GM18520 (cell line): ENCODE measurements around the gene ABHD15.

Source experiments
- ATAC-seq: cut with Tn5 transposase; IDR thresholded peaks from one replicate; pipeline ENCODE4 v1.9.1; 2021; ENCODE audit not compliant: unreplicated experiment

The ABHD15 gene

DNA sequence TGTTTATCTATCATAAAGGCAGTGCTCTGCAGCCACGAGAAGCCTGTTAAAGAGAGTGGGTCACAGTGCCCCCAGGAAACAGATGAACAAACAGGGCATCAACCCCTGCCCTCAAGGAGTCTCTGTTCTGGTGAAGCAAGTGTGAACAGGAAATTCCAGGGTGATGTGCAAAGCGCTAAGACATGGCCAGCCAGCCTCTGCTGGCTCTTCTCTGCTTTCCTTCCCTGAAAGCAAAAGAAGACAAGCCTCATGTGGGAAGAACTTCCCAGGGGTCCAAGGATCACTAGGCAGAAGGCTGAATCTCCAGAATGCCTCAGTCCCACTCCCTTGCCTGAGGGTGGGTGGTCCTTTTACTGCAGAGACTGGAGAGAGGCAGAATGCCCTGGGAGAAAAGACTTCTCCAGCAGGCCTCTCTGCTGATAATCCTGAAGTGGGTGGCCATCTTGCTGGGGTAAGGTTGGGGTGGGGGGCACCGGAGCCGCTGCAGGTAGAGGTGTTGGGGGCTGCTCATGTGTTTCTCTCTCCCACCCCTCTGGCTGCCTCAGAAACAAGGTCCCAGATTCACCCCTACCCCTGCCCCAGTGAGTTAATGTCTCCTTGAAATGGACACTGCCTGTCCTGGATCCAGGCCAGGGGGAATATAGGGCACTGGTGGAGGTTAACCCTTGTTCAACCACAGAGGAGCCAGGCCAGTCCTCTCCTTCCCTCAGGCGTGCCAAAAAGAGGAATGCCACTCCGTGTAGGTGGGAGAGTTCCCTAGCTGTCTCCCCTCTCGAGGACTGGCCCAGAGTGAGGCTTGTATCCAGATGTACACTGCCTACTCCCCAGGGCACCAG is 28.5 kb upstream of the ABHD15 start:
- ATAC-seq: no peak

GRCh38 chr17:29594519-29595090 is 27.8 kb upstream of the ABHD15 start:
- no peak for ATAC-seq

DNA sequence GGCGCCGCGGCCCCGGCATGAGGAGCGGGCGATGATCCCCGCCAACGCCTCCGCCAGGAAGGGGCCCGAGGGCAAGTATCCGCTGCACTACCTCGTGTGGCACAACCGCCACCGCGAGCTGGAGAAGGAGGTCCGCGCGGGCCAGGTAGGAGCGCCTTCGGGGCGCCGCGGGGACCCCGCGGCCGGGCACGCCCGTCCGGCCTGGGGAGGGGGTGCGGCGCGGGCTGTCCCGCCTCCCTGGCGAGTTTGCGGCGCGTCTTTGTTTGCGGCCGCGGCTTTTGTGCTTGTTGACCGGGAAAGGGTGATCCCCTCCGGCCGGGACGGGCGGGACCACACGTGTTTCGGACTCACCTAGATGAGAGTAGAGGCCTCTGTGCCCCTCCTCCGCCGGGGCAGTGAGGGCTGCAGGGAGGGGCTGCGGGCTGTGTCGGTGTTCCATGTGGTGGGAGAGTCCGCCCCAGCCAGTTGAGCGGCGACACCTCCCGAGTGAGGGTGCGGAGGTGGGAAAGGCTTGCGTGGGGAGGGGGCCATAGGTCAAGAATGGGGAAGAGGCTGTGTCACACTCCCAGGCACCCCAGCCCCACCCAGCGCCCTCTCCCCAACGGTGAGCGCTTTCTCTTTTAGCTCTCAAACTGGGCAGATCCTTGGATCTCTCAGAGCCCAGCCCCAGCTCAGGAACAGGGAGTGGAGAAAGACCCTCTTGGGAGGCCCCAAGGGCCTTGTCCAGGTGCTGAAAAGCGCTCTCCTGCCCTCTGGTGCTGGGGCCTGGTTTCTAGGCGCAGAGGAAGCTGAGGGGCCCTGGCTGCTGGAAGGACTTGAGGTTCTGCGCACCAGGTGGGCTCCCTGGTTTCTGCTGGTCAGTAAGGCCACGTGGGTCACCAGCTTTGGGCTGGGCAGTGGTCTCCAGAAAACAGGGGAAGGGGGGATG is 27.0 kb upstream of the ABHD15 start:
- no peak for ATAC-seq

GRCh38 chr17:29592850-29593551 is 26.2 kb upstream of the ABHD15 start, which contains the start of gene ANKRD13B:
ANKRD13B (plus strand) TSS chr17:29593132; CDS start chr17:29593622, 490 bp downstream.
- ATAC-seq: no peak

DNA sequence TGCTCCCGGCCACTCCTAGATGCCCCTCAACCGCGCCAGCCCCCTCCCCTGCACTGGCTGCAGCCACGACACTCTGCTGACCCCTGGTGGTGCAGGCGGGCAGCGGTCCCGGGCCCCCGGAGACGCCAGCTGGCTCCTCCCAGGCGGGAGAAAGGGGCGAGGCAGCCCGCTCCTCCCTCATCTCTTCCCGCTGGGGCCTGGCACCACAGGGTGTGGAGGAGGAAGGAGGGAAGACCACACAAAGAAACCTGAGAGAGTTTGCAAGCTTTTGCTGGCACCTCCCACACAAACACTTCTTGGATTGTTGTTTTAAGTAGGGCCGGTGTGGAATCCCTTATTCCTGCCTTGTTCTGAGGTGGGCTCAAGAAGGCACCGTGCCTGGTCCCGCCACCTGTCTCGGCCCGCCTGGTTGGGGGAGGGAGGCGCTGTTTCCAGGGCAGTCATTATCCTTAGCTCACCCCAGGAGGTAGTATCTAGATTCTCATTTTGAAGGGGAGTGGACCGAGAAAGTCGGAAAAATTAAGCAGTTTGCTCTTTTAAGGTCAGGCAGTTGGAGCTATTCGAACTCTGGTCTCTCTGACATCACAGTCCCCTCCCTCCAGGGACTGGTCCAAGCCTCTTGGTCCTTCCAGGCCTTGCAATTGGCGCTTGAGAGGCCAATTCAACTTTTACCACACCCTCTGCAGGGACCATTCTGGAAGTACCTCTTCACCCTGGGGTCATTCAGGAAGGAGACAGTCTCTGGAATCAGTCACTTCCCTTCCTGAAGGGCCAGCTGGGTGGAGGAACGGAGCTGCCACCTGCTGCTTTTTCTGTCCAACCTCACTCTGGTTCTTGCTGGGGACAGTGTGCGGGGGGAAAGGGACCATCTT is 25.1 kb upstream of the ABHD15 start:
- no peak for ATAC-seq

DNA sequence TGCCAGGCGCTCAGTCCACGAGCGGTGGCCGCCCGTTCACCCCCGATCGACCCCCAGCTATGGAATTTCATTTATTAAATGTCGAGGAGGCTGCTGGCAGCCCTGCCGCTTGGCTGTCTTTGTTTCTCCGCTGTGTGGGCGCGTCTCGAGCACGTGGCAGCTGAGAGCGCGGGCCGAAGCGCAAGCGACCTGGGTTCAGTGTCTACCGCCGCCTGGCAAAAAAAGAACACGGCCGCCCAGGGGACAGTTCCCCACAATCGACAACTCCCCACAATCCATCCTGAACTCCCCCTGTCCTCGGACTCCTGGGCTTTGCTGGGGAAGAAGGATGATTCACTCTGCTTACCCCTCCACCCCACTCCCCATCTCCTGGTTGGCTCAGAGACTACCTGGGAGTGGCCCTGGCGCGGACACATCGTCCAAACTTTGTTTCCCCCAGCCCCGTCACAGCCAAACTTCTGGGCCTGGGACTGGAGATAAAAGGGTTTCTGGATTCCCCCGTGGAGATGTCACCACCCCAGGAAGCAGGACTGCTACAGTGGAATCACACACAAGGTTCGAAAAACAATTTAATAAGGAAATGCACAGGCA is 24.4 kb upstream of the ABHD15 start:
- ATAC-seq: no peak

DNA sequence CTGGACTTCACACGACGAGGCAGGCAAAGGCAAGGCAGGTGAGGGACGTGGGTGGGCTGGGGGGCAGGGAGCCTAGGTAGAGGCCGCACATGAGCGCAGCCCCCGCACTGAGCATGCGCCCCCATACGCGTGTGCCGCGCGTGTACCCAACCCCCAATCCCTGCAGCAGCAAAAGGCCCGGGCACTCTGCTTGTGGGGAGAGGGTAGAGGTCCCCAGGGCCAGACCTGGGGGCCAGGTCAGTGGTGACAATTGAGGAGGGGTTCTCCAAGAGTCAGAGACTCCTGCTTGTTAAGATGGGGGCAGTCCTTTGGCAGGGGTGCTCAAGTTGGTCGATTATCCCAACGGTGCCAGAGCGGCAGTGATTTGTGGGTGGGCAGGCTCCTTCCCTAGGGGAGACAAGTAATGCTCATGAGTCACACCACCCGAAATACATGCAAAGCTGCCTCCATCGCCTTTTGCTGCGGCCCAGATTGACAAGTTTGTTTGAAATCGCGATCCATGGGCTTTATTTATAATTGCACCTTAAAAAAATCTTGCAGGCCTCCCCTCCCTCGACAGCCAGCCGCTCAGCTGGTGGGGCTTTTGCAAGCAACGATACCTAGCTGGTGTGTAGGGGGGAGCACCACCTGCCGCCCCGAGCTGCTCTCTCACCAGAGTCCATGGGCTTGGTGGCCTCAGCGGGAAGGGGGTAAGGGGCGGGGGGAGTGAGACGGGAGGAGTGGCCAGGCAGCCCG is 23.7 kb upstream of the ABHD15 start:
- ATAC-seq: no peak

DNA sequence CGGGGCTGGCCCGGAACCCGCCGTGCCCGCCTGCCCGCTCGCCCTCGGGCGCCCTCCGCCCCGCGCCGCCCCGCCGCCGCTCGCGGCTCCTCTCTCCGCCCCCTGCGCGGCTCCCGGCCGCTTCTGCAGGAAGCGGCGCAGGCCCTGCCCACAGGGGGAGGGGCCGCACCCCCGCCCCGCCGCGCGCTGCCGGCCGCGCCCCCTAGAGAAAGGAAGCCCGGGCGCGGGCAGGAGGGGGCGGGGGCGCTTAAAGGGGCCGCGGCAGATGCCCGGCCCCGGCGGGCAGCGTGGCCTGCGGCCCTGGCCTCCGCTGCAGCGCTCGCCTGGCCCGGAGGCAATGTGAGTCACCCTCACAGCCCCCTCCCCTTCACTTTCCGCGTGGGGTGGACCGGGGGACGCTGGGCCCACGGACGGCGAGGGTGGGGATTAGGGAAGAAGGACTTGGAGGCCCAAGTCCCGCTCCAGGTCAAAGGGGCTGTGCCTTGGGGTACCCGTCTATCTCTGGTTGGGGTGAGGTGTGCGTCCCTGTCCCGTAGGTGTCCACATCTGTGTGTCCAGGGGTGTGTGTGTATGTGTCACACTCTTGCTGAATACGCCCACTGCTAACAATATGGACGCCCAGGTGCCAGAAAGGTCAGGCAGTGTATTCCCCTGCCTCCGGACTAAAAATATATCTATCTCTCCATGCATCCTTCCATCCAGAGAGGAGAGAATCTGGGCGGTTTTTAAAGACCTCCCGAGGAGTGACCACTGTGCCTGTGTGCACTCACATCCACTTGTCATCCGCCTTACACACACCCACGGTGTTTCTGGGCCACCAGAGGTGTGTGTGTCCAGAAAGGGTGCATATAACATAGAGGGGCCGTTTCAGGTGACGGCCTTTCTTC is 22.9 kb upstream of the ABHD15 start, which contains the start of gene GIT1:
TSS of gene GIT1 (minus strand) at position 125 of the 887 bp plus-strand sequence. CDS start 270 bp downstream, outside the sequence.
- peak; percentile 52 for ATAC-seq

DNA sequence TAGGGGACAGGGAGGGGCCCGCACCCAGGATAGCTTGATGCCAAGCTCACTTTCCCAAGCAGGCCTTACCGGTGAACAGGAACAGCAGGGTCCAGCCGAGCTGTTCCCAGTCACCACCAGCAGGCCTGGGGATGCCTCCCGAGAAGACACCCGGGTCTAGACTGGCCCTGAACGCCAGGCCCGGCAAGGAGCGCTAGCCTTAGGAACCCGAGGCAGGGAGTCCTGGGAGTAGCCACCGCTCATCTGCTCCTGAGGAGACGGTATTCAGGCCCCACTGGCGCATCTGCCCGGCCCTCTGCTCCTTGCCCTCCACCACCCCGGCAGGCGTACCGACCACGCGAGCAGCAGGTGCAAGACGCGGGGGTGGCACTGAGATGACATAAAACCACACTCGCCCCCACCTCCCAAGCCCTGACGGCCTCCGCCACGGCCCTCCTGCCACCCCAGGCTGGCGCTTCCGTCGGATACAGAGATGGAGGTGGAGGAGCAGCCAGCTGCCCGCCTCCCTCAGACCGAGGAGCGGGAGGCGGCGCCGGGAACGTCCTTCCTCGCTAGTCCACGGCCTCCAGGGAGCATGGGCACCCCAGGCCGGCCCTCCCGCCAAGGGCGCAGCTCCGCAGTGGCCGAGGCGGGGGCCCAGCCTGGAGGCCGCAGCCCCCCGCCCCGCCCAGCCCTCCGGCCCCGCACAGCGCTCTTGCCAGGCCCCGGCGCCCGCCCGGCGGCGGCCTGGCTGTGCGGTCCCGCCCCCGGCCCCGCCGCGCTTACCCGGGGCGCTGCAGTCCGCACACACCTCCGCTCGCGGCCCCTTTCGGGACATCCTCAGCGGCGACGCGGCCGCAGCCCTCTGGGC is 21.9 kb upstream of the ABHD15 start:
- ATAC-seq: peak; percentile 12

DNA sequence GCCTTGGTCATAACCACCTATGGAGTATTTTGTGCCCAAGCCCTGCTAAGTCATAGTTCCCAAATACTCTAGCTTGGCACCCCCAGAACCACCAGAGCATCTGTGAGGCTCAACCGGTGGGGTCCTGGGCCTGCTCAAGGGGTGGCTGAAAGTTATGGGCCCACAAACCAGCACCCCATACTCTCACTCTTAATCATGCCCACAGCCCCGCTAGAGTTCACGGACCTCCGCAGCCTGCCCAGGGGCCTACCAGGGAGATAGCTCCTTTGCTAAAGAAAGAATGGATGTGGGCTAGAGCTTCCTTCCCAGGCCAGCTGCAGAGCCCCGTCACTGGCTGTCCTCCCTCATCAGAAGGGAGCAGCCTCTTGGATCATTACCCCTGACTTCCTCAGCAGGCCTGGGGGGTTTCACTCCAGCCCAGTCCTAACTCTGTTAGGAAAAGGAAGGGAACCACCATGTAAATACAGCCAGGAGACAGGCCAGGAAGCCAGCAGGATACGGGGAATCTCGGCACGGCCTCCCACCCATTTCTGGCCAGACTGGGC is 21.3 kb upstream of the ABHD15 start:
- ATAC-seq: no peak

GRCh38 chr17:29587591-29587990 is 20.8 kb upstream of the ABHD15 start:
- ATAC-seq: no peak

GRCh38 chr17:29586676-29587469 is 20.0 kb upstream of the ABHD15 start:
- ATAC-seq: no peak

GRCh38 chr17:29585080-29585751 is 18.4 kb upstream of the ABHD15 start:
- no peak for ATAC-seq

DNA sequence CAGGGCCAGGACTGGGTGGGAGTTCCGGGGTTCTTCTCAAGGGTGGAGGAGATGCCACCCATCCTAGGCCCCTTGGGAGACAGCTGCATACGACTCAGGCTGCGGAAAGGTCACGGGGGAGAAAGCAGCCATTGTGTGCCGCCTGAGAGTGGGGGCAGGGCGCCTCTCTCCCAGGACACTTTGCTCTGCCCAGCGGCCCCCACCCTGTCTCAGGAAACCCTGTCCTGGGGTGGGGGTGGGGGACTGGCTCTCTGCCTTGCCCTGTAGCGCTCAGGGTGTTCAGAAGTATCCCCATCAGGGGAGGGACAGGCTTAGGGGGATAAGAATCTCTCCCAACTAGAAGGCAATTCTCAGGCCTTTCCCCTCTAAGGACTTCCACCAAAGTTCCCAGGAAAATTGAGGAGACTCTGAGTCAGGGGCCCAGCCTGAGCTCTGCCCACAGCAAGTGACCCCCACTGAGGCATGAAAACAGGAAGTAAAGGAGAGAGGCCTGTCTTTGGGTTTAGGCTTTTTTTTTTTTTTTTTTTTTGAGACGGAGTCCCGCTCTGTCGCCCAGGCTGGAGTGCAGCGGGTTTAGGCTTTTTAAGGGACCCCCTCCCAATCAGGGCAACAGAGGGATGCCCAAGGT is 17.7 kb upstream of the ABHD15 start:
- ATAC-seq: no peak
